Mesodermal cell (in vitro differentiated cells): ENCODE results near the gene ERBB4. TPM values are rescaled to one million over a fixed set of nuclear protein-coding genes. Genes with fewer than 3 reads are reported as not detected.

Experiments
- H3K27ac ChIP-seq: 2 replicates; pipeline ENCODE4 v1.7.0; 2013; ENCODE audit warnings: mild to moderate bottlenecking, low read depth, low read length, moderate library complexity; ENCODE audit not compliant: severe bottlenecking
- H3K36me3 ChIP-seq: 2 replicates; pipeline ENCODE4 v1.7.1; 2013; ENCODE audit warnings: mild to moderate bottlenecking, low read length, moderate library complexity; ENCODE audit not compliant: control insufficient read depth, insufficient read depth
- H3K4me1 ChIP-seq: one replicate; pipeline ENCODE4 v1.7.1; 2013; ENCODE audit warnings: mild to moderate bottlenecking, low read length; ENCODE audit not compliant: insufficient read depth, control insufficient read depth, poor library complexity, severe bottlenecking
- H3K4me3 ChIP-seq: 2 replicates; pipeline ENCODE4 v1.7.0; 2013; ENCODE audit warnings: low read length, control low read depth, mild to moderate bottlenecking; ENCODE audit not compliant: insufficient read depth, poor library complexity, severe bottlenecking; ENCODE audit errors: extremely low read depth
- H3K9me3 ChIP-seq: 2 replicates; pipeline ENCODE4 v1.7.1; 2013; ENCODE audit warnings: mild to moderate bottlenecking, low read length, moderate library complexity; ENCODE audit not compliant: control insufficient read depth
- WGBS, 2 experiments: methylation state at CpG; one replicate each; pipeline ENCODE4 v1.1.5; 2013; ENCODE audit warnings: missing lambda C conversion rate in 2 of 2; ENCODE audit not compliant: insufficient coverage in 2 of 2; 5-methylcytosine and 5-hydroxymethylcytosine counted together
- polyA plus RNA-seq, 2 experiments: library from polyadenylated mRNA; stranded (reverse); fragments of 50-300 nt; gene quantifications; one replicate each; pipeline ENCODE4 v1.2.3, GENCODE V29; 2013

The ERBB4 gene
- 1.1 TPM for polyA plus RNA-seq (2013, experiment 1 of 2)
- 0.91 TPM for polyA plus RNA-seq (2013, experiment 2 of 2)

DNA sequence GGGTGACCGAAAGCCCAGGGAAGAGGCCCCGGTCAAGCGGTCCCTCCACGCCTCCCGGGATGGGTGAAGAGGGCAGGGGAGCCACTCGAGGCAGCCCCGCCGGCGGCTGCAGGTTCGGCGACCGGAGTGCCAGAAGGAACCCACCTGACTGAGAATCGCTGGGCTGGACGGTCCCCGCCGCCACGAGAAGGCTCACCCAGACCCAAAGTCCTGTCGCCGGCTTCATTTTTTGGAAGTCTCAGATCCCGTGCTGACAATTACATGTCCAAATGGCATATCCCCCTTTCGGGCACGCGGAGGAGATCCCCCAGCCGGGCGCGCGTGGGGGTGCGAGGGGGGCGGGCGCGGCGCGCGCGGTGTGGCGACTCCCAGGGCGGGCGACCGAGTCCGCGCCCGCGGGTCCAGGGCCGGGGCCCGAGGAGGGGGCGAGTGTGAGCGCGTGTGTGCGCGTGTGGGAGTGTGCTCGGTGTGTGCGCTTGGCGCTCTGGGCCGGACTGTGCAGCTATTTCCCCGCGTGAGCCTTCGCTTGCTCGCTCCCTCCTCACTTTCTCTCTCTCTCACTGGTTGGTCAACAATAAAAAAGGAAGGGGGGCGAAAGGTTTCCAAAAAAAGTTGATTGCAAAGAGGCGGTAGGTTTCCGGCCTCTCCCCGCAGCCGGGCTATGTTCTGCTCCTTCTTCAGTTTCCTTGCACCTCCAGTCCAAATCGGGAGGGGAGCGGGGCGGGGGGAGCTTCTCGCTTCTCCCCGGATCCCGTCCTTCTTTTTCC is at the start of gene ERBB4:
Gene ERBB4 (minus strand): TSS at position 498 of the 767 bp plus-strand sequence. CDS start 272 bp downstream, at position 226.
- Histone ChIP-seq H3K4me1 (no peaks in the 10 kb centered on the region), H3K27ac (no peak within 1 kb of the TSS), H3K36me3 (no peaks in the 10 kb centered on the region), H3K9me3 (no peaks in the 10 kb centered on the region), H3K4me3 (peak within 1 kb of the TSS; percentile 46)
- 1% methylated on average over 23 to 24 of the region's 69 CpGs for WGBS, 2 experiments

DNA sequence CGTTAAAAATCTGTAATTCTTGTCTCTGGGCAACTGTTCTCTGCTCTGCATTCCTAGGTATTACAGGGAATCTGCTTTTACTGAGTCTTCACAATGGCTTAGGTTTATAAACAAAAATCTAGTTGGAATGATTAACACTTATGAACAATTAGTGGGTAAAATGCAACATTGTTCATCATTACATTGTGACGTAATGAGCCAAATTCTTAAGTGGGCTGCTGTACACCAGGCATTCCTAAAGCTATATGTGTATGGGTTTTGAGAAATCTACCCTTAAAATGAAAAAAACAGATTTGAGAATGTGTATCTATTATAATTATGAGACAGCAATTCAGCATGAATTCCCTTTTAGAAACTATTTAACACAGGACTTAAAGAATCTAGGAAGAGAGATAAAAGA is 41.5 kb upstream of the ERBB4 start:
- Histone ChIP-seq H3K27ac (no peak overlapping the region), H3K9me3 (no peaks in the 10 kb centered on the region), H3K4me1 (no peaks in the 10 kb centered on the region), H3K4me3 (no peak overlapping the region), H3K36me3 (no peaks in the 10 kb centered on the region)
- 50% methylated on average over 1 of the region's 2 CpGs; no CpG with 5 or more reads in 1 of the 2 experiments for WGBS, 2 experiments

- 94% methylated on average over 4 of the region's 4 CpGs; no CpG with 5 or more reads in 1 of the 2 experiments for WGBS, 2 experiments
- Histone ChIP-seq H3K4me1 (no peaks in the 10 kb centered on the region), H3K9me3 (no peaks in the 10 kb centered on the region), H3K4me3 (no peak overlapping the region), H3K27ac (no peak overlapping the region), H3K36me3 (no peaks in the 10 kb centered on the region)
Observed at GRCh38 chr2:212556296-212556695, 17.7 kb upstream of the ERBB4 start.

DNA sequence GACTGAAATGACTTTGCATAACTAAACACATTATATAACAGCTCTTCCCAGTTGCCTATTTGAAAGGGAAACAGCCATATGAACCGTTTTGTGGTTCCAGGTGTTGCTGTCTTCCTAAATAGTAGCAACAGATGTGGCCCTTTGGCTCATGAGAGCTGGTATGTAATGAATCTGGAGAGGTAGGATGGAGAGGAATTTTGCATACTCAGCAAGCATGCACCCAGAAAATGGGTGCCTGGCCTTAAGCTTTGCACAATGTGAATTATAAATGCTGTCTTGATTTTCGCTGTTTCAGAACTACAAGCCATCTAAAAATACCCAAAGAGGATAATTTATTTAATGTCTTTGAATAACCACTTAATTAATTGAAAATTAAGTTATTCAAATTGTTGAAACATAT is 15.6 kb upstream of the ERBB4 start:
- Histone ChIP-seq H3K36me3 (no peaks in the 10 kb centered on the region), H3K9me3 (no peaks in the 10 kb centered on the region)
- 80 to 100% methylated on average over 1 of the region's 2 CpGs for WGBS, 2 experiments

GRCh38 chr2:212549941-212550340 is 11.3 kb upstream of the ERBB4 start:
- Histone ChIP-seq H3K27ac (no peak overlapping the region), H3K9me3 (no peaks in the 10 kb centered on the region), H3K4me3 (no peak overlapping the region), H3K4me1 (peaks cover 4% of the 10 kb centered on the region), H3K36me3 (no peaks in the 10 kb centered on the region)

More for the DNA sequence above, 15.6 kb upstream of the ERBB4 start:
- H3K4me1 ChIP-seq: no peaks in the 10 kb centered on the region
- no peak overlapping the region for H3K27ac ChIP-seq
- H3K4me3 ChIP-seq: no peak overlapping the region

DNA sequence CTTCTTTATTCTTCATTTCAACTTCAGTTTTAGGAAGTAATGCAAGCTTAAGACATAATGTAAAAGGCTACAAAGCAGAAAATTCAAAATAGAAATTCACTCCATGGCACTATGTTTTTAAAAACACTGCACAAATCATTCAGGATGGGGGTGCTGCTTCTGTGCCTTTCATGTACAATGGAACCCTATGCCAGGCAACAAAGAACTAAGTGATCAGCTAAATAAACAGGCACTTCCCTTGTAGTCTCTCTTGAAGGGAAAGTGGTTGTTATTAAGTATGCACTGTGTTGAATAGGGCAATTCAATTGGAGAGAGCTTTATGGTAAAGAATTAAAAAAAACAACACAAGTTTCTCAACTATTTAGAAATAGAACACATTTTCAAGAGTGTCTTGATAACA is 10.9 kb upstream of the ERBB4 start:
- H3K4me3 ChIP-seq: no peak overlapping the region
- no peaks in the 10 kb centered on the region for H3K9me3 ChIP-seq
- no peak overlapping the region for H3K27ac ChIP-seq
- no peaks in the 10 kb centered on the region for H3K36me3 ChIP-seq
- peaks cover 4% of the 10 kb centered on the region for H3K4me1 ChIP-seq

- no CpG with 5 or more reads among the region's 1 CpG for WGBS, 2 experiments
- Histone ChIP-seq H3K4me1 (peaks cover 4% of the 10 kb centered on the region), H3K27ac (peak overlapping the region; percentile 11), H3K36me3 (no peaks in the 10 kb centered on the region), H3K9me3 (no peaks in the 10 kb centered on the region), H3K4me3 (no peak overlapping the region)
Observed at GRCh38 chr2:212548455-212548819, 9.8 kb upstream of the ERBB4 start.

- Histone ChIP-seq H3K36me3 (no peaks in the 10 kb centered on the region), H3K4me1 (peaks cover 4% of the 10 kb centered on the region), H3K4me3 (no peak overlapping the region), H3K9me3 (no peaks in the 10 kb centered on the region), H3K27ac (peak overlapping the region; percentile 11)
Observed at GRCh38 chr2:212547716-212548454, 9.3 kb upstream of the ERBB4 start.

DNA sequence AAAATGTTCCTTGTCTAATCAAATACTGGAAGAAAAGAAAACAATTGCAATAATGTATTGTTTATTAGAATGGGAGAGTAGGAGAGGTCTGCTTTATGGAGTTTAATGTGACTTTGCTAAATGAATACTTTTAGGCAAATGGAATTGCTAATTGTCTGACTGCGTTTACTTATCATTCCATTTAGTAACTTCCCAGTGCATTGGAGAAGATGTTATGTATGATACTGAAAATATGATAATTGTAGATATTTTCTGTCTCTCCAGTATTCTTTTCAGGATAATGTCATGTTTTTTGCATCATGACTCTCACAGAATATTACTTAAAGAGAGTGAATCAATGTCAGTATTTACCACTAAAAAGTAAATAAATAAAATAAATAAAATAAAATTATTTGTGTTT is 8.1 kb upstream of the ERBB4 start:
- no peak overlapping the region for H3K27ac ChIP-seq
- WGBS, 2 experiments: no CpG with 5 or more reads among the region's 1 CpG
- H3K9me3 ChIP-seq: no peaks in the 10 kb centered on the region
- no peak overlapping the region for H3K4me3 ChIP-seq
- peaks cover 4% of the 10 kb centered on the region for H3K4me1 ChIP-seq
- no peaks in the 10 kb centered on the region for H3K36me3 ChIP-seq

- H3K9me3 ChIP-seq: no peaks in the 10 kb centered on the region
- 63 to 90% methylated on average over 2 to 4 of the region's 4 CpGs for WGBS, 2 experiments
- no peaks in the 10 kb centered on the region for H3K4me1 ChIP-seq
- H3K36me3 ChIP-seq: no peaks in the 10 kb centered on the region
- H3K27ac ChIP-seq: no peak overlapping the region
- no peak overlapping the region for H3K4me3 ChIP-seq
Observed at GRCh38 chr2:212540341-212540740, 1.7 kb upstream of the ERBB4 start.
